ENCODE measurements around the gene MESP2.

Gene MESP2

DNA sequence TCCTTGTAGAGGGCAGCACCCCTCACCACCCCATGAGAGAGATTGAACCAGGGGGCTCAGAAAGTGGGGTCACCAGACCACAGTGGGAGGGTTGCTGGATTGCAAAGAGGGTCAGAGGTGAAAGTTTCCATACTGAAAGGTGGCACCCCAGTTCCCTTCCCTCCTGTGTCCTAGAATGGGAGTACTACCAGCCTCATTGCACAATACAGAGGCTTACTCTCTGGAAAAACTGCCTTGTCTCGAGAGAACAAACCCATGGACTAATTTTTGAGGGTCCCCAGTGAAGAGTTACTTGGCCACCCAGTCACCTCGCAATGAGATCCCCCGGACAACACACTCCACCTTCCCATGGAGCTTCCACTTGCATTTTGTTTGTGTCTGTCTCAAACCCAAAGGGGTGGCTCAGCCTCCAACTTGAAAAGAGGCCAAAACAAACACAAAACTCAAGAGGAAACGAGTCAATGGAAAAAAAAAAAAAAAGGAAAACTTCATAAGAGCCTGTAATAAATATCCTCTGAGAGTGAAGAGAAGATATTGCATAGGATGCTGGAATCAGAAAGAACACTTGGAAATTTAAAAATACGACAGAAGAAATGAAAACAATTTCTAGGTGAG is 18.6 kb downstream of the MESP2 start:
- CTCF ChIA-PET: interaction anchor here (0.7 to 0.9 kb wide), 2 partner anchors 54 to 123 kb away, joined by 3 to 4 read pairs; no protein-coding TSS in a partner anchor
- POLR2A ChIA-PET (ENCODE audit: low non-redundant PET): no interaction called here
- TF ChIP-seq, protein P1, sequence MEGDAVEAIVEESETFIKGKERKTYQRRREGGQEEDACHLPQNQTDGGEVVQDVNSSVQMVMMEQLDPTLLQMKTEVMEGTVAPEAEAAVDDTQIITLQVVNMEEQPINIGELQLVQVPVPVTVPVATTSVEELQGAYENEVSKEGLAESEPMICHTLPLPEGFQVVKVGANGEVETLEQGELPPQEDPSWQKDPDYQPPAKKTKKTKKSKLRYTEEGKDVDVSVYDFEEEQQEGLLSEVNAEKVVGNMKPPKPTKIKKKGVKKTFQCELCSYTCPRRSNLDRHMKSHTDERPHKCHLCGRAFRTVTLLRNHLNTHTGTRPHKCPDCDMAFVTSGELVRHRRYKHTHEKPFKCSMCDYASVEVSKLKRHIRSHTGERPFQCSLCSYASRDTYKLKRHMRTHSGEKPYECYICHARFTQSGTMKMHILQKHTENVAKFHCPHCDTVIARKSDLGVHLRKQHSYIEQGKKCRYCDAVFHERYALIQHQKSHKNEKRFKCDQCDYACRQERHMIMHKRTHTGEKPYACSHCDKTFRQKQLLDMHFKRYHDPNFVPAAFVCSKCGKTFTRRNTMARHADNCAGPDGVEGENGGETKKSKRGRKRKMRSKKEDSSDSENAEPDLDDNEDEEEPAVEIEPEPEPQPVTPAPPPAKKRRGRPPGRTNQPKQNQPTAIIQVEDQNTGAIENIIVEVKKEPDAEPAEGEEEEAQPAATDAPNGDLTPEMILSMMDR (conservative IDR thresholded peaks at IDR 0.05; ENCODE audit: low read depth): no peak
- peak overlapping the region; percentile 31 for H3K27ac ChIP-seq
- no peak for DNase-seq (ENCODE audit: low spot score)

DNA sequence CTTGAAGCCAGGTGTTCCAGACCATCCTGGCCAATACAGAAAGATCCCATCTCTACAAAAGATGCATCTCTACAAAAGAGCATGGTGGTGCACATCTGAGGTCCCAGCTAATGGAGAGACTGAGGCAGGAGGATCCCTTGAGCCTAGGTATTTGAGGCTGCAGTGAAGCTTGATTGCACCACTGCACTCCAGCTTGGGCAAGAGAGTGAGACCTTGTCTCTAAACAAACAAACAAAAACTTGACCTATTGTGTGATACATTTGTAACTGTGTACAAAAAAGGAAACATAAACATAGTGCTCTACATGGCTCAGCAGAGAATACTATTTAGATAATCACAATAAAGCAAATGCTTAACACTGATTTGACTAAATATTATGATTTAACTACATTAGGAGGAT is 19.9 kb downstream of the MESP2 start:
- no peak for DNase-seq (ENCODE audit: low spot score)
- TF ChIP-seq, protein P1 (conservative IDR thresholded peaks at IDR 0.05; ENCODE audit: low read depth): no peak
- POLR2A ChIA-PET (ENCODE audit: low non-redundant PET): no interaction called here
- no peak overlapping the region for H3K27ac ChIP-seq
- CTCF ChIA-PET: interaction anchor here (0.6 kb wide), 1 partner anchor 33 kb away, joined by 3 read pairs; no protein-coding TSS in a partner anchor

DNA sequence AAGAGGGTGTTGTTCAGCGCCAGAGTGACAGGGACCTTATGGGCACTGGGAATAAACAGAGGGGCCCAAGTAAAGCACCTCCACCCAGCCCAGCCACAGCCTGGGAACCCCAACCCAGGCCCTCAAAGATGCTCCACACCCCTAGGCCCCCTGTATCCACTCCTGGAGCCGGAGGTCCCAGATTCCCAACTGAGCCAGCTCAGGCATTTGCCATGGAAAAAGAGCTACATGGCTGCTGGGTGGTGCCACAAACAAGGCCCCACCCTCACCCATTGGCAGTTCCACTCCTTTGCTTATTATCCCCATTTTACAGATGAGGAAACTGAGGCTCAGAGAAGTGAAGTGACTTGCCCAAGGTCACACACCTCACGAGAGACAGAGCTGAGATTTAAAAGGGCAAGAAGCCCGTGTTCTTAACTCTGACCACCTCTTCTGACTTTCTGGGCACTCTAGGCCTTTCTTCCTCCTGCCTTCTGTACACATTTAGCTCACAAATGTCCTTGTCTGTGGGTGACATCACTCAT is 21.6 kb downstream of the MESP2 start:
- TF ChIP-seq, protein P1 (conservative IDR thresholded peaks at IDR 0.05; ENCODE audit: low read depth): no peak
- ChIA-PET CTCF (no interaction called here), POLR2A (ENCODE audit: low non-redundant PET) (interaction anchor here (0.7 kb wide), 1 partner anchor 8 kb away, joined by 7 read pairs; no protein-coding TSS in a partner anchor)
- peak overlapping the region; percentile 8 for H3K27ac ChIP-seq
- no peak for DNase-seq (ENCODE audit: low spot score)

DNA sequence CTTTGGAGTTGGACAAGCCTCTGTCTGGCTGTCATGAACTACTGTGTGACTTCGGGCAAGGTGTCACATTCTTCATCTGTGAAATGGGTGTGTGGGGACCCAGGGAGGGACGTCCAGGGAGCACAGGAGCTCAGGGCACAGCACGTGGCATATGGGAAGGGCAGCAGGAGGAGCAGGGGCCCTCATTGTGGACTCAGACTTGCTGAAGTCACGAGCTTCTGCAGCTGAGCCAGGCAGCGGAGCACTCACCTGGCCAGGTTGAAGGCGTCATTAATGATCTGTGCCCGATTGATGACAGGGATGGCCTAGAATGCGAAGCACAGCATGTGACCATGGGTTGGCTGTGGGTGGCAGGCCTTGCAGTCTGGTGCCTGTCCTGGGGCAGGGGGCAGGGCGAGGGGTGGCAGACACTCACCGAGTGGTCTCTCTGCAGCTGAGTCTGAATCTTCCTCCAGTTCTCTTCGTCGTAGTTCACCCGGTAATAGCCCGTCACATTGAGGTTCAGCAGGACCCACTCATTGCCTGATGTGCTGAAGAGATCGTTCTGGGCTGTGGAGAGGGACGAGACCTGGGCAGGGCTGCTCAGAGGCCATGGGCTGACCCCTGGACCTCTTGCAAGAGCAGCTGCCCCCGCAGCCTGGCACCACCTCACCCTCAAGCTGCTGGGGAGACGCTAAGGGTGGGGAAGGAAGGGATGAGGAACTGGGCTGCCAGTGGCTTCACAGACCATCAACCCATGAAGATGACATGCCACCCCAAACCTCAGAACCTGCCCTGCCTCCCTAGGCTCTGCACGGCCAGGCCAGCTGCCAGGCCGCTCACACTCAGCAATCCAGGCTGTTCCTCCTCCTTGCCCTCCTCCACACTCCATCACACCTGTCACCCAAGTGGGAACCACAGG is 23.1 kb downstream of the MESP2 start:
- TF ChIP-seq, protein P1 (conservative IDR thresholded peaks at IDR 0.05; ENCODE audit: low read depth): no peak
- DNase-seq (ENCODE audit: low spot score): no peak
- ChIA-PET POLR2A (ENCODE audit: low non-redundant PET) (no interaction called here), CTCF (no interaction called here)
- H3K27ac ChIP-seq: no peak overlapping the region

DNA sequence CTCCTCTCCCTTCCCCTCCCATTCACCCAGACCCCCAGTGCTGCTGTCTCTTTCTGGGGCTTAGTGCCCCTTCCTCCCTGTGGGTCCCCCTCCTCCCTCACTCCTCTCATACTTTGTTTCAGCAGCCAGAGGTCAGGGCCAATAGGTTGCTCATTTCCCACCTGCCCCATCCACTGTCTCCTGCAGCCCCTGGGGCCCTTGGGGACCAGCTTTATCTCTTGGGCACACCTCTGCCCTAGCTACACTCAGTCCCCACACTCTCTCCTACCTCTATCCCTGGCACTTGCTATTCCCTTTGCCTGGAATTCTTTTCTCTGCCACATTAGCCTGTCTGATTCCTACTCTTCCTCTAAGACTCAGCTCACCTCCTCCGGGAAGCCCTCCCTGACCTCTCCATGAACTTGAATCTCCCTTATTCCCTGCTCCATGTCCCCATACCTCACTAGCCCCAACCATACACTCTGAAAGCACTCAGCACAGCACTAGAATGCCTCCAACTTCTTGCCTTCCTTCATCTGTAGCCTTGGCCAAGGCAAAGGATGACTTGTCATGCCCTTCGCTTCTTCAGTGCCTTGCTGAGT is 23.9 kb downstream of the MESP2 start:
- no peak overlapping the region for H3K27ac ChIP-seq
- TF ChIP-seq, protein P1 (conservative IDR thresholded peaks at IDR 0.05; ENCODE audit: low read depth): no peak
- CTCF ChIA-PET: no interaction called here
- POLR2A ChIA-PET (ENCODE audit: low non-redundant PET): no interaction called here
- DNase-seq (ENCODE audit: low spot score): no peak

DNA sequence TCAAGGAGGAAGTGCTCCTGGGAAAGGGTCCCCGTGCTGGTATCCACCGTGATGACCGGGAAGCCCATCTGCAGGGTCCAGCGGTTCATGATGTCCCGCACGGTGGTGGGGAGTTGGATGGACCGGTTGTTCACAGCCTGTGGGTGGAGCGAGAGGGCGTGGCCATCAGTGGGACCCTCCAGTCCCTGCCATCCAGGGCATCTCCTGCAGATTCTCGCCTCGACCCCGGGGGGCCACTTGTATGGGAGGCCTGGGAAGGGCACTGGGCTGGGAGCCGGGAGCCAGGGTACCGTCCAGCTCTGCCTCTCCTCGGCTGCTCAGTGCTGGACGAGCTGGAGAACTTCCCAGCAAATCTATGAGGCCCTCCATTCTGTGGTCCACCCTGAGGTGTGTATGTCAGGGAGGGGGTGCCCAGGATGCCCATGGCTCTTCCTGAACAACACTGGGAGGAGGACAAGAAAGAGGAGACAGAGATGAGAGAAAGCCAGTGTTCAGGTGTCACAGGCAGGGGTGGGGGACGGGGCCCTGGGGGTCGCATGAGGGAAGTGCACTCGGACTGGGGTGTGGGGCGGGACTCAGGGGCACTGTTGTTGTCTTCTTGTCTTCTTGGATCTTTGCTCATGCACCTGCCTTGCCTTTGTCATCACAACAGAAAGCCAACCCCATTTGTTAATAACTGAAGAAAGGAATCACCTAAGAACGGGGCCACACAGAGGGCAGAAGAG is 25.5 kb downstream of the MESP2 start:
- POLR2A ChIA-PET (ENCODE audit: low non-redundant PET): no interaction called here
- no peak overlapping the region for H3K27ac ChIP-seq
- CTCF ChIA-PET: no interaction called here
- TF ChIP-seq, protein P1 (conservative IDR thresholded peaks at IDR 0.05; ENCODE audit: low read depth): no peak
- no peak for DNase-seq (ENCODE audit: low spot score)
